ENCODE results near the gene AURKAIP1. TPM values are rescaled to one million over a fixed set of nuclear protein-coding genes. Genes with fewer than 3 reads are reported as not detected.

The AURKAIP1 gene
- 104 and 119 TPM in 2 replicates for polyA plus RNA-seq
- polyA minus RNA-seq, result 29.9 and 31.1 TPM in 2 replicates

DNA sequence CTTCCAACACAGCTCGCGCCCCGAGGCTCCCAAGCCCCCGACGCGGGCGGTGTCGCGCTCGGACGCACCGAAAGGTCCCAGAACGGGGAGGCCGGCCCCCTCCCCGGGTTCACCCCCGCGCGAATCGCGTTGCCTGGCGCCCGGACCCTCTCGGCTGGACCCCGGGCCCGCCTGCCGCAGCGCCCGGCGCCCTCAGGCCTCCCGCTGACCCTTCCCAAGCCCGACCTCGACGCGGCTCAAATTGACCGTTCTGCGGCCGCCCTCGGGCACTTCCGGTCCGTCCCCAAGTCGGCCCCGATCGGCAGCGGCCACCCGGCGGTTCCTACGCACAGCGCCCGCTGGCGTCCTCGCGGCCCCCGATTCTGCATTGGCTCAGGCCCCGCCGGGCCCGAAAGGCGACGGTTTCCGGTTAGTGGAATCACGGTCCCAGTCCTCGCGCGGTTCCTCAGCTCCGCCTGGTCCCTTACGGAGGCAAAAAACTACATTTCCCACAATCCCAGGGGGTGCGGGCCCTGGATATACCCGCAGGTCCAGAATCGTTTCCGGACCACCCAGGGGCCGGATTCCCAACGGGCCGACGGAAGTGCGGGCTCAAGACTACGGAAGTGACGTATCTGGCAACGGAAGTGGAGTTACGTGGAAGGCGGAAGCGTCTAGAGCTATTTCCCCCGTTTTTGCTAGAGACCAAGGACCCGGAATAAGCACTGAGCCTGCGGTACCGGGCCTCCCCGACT is at the start of gene AURKAIP1:
TSS of gene AURKAIP1 (minus strand) at position 279 of the 734 bp plus-strand sequence. CDS start 451 bp downstream, outside the sequence.
- Histone ChIP-seq H3K9me2 (ENCODE audit: insufficient read depth, low read length) (no peaks in the 10 kb centered on the region), H3K27me3 (ENCODE audit: insufficient read depth, low read depth, low read length) (no peaks in the 10 kb centered on the region), H3K36me3 (ENCODE audit: insufficient read depth, low read length) (no peaks in the 10 kb centered on the region), H2AFZ (ENCODE audit: low read depth, low read length) (peak within 1 kb of the TSS; percentile 51), H3K79me2 (replicated peaks; ENCODE audit: insufficient read depth, low read length) (no peaks in the 10 kb centered on the region), H3K4me2 (ENCODE audit: low read length) (peak within 1 kb of the TSS; percentile 55), H3K27ac (ENCODE audit: low read length) (peak within 1 kb of the TSS; percentile 83), H3F3A (ENCODE audit: insufficient read depth, low read length, poor library complexity, severe bottlenecking) (no peaks in the 10 kb centered on the region), H3K9ac (ENCODE audit: low read length) (peak within 1 kb of the TSS; percentile 91), H3K4me3 (ENCODE audit: low read length) (peak within 1 kb of the TSS; percentile 98), H4K20me1 (ENCODE audit: insufficient read depth) (no peaks in the 10 kb centered on the region), H3K9me3 (ENCODE audit: low read length) (no peaks in the 10 kb centered on the region)
- TF ChIP-seq EZH2 (IDR thresholded peaks at IDR 0.05; ENCODE audit: borderline replicate concordance, insufficient read depth, low read length, poor library complexity, severe bottlenecking) (no peak), TAF1 (IDR thresholded peaks at IDR 0.05; ENCODE audit: low read depth) (no peak), MXI1 (conservative IDR thresholded peaks at IDR 0.05; ENCODE audit: poor library complexity, severe bottlenecking) (peak; percentile 78), EP300 (conservative IDR thresholded peaks at IDR 0.05; ENCODE audit: poor library complexity, severe bottlenecking) (peak; percentile 81), RAD21 (conservative IDR thresholded peaks at IDR 0.05) (peak; percentile 20), POLR2AphosphoS5 (IDR thresholded peaks at IDR 0.05) (peak; percentile 74), SMC3 (conservative IDR thresholded peaks at IDR 0.05; ENCODE audit: poor library complexity) (no peak)
- TF ChIP-seq, protein P1, sequence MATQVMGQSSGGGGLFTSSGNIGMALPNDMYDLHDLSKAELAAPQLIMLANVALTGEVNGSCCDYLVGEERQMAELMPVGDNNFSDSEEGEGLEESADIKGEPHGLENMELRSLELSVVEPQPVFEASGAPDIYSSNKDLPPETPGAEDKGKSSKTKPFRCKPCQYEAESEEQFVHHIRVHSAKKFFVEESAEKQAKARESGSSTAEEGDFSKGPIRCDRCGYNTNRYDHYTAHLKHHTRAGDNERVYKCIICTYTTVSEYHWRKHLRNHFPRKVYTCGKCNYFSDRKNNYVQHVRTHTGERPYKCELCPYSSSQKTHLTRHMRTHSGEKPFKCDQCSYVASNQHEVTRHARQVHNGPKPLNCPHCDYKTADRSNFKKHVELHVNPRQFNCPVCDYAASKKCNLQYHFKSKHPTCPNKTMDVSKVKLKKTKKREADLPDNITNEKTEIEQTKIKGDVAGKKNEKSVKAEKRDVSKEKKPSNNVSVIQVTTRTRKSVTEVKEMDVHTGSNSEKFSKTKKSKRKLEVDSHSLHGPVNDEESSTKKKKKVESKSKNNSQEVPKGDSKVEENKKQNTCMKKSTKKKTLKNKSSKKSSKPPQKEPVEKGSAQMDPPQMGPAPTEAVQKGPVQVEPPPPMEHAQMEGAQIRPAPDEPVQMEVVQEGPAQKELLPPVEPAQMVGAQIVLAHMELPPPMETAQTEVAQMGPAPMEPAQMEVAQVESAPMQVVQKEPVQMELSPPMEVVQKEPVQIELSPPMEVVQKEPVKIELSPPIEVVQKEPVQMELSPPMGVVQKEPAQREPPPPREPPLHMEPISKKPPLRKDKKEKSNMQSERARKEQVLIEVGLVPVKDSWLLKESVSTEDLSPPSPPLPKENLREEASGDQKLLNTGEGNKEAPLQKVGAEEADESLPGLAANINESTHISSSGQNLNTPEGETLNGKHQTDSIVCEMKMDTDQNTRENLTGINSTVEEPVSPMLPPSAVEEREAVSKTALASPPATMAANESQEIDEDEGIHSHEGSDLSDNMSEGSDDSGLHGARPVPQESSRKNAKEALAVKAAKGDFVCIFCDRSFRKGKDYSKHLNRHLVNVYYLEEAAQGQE (IDR thresholded peaks at IDR 0.05; ENCODE audit: borderline replicate concordance), result peak; percentile 24
- TF ChIP-seq, protein P2, sequence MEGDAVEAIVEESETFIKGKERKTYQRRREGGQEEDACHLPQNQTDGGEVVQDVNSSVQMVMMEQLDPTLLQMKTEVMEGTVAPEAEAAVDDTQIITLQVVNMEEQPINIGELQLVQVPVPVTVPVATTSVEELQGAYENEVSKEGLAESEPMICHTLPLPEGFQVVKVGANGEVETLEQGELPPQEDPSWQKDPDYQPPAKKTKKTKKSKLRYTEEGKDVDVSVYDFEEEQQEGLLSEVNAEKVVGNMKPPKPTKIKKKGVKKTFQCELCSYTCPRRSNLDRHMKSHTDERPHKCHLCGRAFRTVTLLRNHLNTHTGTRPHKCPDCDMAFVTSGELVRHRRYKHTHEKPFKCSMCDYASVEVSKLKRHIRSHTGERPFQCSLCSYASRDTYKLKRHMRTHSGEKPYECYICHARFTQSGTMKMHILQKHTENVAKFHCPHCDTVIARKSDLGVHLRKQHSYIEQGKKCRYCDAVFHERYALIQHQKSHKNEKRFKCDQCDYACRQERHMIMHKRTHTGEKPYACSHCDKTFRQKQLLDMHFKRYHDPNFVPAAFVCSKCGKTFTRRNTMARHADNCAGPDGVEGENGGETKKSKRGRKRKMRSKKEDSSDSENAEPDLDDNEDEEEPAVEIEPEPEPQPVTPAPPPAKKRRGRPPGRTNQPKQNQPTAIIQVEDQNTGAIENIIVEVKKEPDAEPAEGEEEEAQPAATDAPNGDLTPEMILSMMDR (IDR thresholded peaks at IDR 0.05; ENCODE audit: poor library complexity, severe bottlenecking), result peak; percentile 67

DNA sequence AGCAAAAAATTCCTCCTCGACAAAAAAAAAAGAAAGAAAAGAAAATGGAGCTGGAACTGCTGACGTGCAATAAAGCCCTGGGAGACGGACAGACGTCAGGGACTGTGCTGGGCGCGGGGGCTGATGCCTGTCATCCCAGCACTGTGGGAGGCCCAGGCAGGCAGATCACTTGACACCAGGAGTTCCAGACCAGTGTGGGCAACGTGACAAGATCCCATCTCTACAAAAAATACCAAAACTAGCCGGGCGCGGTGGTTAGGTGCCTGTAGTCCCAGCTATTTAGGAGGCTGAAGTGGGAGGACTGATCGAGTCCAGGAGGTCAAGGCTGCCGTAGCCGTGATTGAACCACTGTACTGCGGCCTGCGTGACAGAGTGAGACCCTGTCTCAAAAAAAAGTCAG is 49.7 kb upstream of the AURKAIP1 start:
- Histone ChIP-seq H3K9me2 (ENCODE audit: insufficient read depth, low read length) (no peaks in the 10 kb centered on the region), H3K79me2 (replicated peaks; ENCODE audit: insufficient read depth, low read length) (no peaks in the 10 kb centered on the region), H3K4me3 (ENCODE audit: low read length) (no peak overlapping the region), H3K36me3 (ENCODE audit: insufficient read depth, low read length) (no peaks in the 10 kb centered on the region), H3F3A (ENCODE audit: insufficient read depth, low read length, poor library complexity, severe bottlenecking) (no peaks in the 10 kb centered on the region), H3K9ac (ENCODE audit: low read length) (no peak overlapping the region), H3K9me3 (ENCODE audit: low read length) (no peaks in the 10 kb centered on the region), H2AFZ (ENCODE audit: low read depth, low read length) (no peak overlapping the region), H4K20me1 (ENCODE audit: insufficient read depth) (no peaks in the 10 kb centered on the region), H3K27me3 (ENCODE audit: insufficient read depth, low read depth, low read length) (no peaks in the 10 kb centered on the region), H3K4me2 (ENCODE audit: low read length) (no peak overlapping the region), H3K27ac (ENCODE audit: low read length) (no peak overlapping the region)
- TF ChIP-seq SMC3 (conservative IDR thresholded peaks at IDR 0.05; ENCODE audit: poor library complexity) (no peak), RAD21 (conservative IDR thresholded peaks at IDR 0.05) (no peak), POLR2AphosphoS5 (IDR thresholded peaks at IDR 0.05) (no peak), EP300 (conservative IDR thresholded peaks at IDR 0.05; ENCODE audit: poor library complexity, severe bottlenecking) (no peak), MXI1 (conservative IDR thresholded peaks at IDR 0.05; ENCODE audit: poor library complexity, severe bottlenecking) (no peak), TAF1 (IDR thresholded peaks at IDR 0.05; ENCODE audit: low read depth) (no peak), EZH2 (IDR thresholded peaks at IDR 0.05; ENCODE audit: borderline replicate concordance, insufficient read depth, low read length, poor library complexity, severe bottlenecking) (no peak)
- TF ChIP-seq, protein P2 (IDR thresholded peaks at IDR 0.05; ENCODE audit: poor library complexity, severe bottlenecking), result no peak
- TF ChIP-seq, protein P1 (IDR thresholded peaks at IDR 0.05; ENCODE audit: borderline replicate concordance), result no peak

All from neural cell (in vitro differentiated cells).